HG03196 (cell line): ENCODE data around the gene SVOP.

Experiments used
- ATAC-seq: cut with Tn5 transposase; IDR thresholded peaks from one replicate; pipeline ENCODE4 v1.9.1; 2021; ENCODE audit not compliant: unreplicated experiment

Gene SVOP

DNA sequence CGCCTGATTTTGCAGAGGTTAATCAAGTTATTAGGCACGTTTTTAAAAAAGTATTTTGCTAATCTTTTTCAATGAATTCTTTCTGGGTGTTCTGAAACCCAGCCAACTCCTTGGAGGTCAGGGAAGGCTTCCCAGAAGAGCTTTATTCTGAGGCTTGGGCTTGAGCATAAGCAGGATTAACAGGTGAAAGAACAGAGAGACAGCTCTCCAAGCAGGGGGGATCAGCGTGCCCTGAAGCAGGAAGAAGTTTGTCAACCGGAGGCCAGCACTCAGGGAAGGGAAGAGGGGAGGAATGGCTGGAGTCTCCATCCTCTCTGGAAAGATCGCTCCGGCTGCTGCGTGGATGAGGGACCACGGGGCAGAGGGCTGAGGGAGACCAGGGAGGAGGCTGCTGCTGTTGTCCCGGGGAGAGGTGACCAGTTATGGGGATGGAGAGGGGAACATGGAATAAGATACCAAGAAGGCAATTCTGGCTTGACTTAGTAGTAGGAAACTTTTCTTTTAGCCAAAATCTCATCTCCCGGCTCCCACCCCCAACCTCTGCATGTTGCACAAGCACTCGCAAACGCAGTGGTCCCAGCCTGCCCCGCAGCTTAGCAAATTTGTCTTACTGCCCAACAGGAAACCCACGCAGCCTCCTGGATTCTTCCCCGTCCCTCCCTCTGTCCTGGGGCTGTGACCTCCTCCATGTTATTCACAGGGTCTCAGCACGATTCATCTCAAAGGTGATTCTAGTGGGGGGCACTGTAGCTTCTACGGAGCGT, 162.4 kb downstream of the SVOP start:
- ATAC-seq = no peak
